BE2C (cell line): Measurements from ENCODE around the gene ANP32E.

Experiments
- DNase-seq: peaks from one replicate; pipeline ENCODE4 v3.0.0-alpha.2; 2020
- H3K27me3 ChIP-seq: fragments of 250-450 bp; sonication (Bioruptor Pico); 2 replicates; pipeline ENCODE4 v1.5.1; 2020; ENCODE audit warnings: mild to moderate bottlenecking
- H3K36me3 ChIP-seq: fragments of 250-450 bp; sonication (Bioruptor Pico); 2 replicates; pipeline ENCODE4 v1.5.1; 2020; ENCODE audit warnings: mild to moderate bottlenecking
- H3K4me1 ChIP-seq: fragments of 250-450 bp; sonication (Bioruptor Pico); 2 replicates; pipeline ENCODE4 v1.5.1; 2020
- H3K4me3 ChIP-seq: 2 replicates; pipeline ENCODE4 v1.5.1; 2011; ENCODE audit warnings: low read depth, low read length
- H3K9me3 ChIP-seq: fragments of 250-450 bp; sonication (Bioruptor Pico); 2 replicates; pipeline ENCODE4 v1.5.1; 2020
- TF ChIP-seq, protein P1 (sequence below): IDR thresholded peaks from 2 replicates; pipeline ENCODE4 v1.5.1; 2012; ENCODE audit warnings: mild to moderate bottlenecking, low read depth, low read length

Gene ANP32E

DNA sequence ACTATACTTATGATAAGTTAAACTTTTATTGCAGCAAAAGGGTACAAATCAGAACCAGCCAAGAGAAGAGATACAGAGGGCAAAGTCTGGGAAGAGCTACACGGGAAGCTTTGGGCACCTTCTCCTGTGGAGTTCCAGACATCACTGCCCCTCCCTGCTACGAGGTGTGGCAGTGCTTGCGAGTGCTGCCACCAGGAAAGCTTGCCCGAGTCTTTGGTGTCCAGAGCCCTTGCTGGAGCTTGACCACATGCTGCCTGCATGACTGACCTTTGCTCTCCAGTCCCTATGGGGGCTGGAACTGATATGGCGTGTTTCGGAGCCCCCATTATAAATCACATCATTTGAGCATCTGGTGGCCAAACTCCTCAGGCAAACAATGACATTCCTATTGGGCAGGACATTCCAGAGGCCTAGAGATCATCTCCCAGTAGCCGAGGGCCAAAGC, 62.7 kb downstream of the ANP32E start:
- Histone ChIP-seq H3K9me3 (no peaks in the 10 kb centered on the region), H3K4me3 (no peak overlapping the region), H3K4me1 (no peaks in the 10 kb centered on the region), H3K36me3 (no peaks in the 10 kb centered on the region), H3K27me3 (no peaks in the 10 kb centered on the region)
- TF ChIP-seq, protein P1, sequence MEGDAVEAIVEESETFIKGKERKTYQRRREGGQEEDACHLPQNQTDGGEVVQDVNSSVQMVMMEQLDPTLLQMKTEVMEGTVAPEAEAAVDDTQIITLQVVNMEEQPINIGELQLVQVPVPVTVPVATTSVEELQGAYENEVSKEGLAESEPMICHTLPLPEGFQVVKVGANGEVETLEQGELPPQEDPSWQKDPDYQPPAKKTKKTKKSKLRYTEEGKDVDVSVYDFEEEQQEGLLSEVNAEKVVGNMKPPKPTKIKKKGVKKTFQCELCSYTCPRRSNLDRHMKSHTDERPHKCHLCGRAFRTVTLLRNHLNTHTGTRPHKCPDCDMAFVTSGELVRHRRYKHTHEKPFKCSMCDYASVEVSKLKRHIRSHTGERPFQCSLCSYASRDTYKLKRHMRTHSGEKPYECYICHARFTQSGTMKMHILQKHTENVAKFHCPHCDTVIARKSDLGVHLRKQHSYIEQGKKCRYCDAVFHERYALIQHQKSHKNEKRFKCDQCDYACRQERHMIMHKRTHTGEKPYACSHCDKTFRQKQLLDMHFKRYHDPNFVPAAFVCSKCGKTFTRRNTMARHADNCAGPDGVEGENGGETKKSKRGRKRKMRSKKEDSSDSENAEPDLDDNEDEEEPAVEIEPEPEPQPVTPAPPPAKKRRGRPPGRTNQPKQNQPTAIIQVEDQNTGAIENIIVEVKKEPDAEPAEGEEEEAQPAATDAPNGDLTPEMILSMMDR, result no peak
- no peak for DNase-seq

DNA sequence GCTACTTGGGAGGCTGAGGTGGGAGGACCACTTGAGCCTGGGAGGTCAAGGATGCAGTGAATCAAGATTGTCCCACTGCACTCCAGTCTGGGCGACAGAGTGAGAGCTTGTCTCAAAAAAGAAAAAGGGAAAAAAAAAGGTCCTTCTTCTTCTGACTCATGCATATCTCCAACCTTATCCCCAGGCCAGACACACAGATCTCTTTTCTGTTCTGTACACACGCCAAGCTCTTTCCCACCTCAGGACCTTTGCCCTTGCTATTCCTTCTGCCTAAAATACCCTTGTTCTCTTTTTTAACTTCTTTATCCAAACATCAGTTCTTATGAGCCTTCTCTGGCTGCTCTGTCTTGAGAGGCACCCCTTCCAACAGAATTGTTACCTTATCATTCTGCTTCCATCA, 64.1 kb downstream of the ANP32E start:
- no peaks in the 10 kb centered on the region for H3K27me3 ChIP-seq
- DNase-seq, result no peak
- H3K4me3 ChIP-seq, result no peak overlapping the region
- TF ChIP-seq, protein P1, result no peak
- H3K36me3 ChIP-seq, result no peaks in the 10 kb centered on the region
- no peaks in the 10 kb centered on the region for H3K9me3 ChIP-seq
- H3K4me1 ChIP-seq, result no peaks in the 10 kb centered on the region

DNA sequence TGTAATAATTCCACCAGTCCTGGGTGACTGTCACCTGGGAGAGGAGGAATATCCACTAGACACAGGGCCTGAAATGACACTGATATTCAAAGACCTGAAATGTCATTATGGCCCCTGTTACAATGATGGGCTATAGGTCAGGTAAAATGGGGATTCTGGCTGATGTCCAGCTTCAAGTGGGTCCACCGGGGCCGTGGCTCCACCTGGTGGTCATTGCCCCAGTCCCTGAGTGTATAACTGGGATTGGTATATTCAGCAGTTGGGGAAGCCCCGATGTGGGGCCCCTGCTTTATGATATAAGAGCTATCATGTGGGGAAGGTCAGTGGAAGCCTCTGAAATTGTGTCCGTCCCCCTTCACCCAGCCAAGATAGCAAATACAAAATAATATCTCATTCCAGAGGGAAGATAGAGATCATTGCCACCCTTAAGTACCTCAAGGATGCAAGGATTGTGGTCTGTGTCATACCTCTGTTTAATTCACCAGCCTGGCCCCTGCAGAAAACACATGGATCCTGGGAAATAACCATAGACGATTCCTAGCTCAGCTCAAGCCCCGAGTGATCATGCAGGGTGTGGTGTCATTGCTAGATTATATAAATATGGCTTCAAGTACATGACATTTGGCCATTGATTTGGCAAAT, 66.8 kb downstream of the ANP32E start:
- Histone ChIP-seq H3K36me3 (no peaks in the 10 kb centered on the region), H3K4me3 (no peak overlapping the region), H3K9me3 (no peaks in the 10 kb centered on the region), H3K27me3 (no peaks in the 10 kb centered on the region), H3K4me1 (no peaks in the 10 kb centered on the region)
- peak; percentile 87 for DNase-seq
- TF ChIP-seq, protein P1, result peak; percentile 96
